ENCODE measurements around the gene WDR27.

The WDR27 gene

GRCh38 chr6:169701954-169702839, at the start of gene WDR27, which contains the start of gene C6orf120:
TSS of gene WDR27 (minus strand) at chr6:169702029. CDS start at chr6:169689005, 13,024 bp downstream.
TSS of gene C6orf120 (plus strand) at chr6:169702126. CDS start at chr6:169702460, 334 bp downstream.
- peak; percentile 97 for DNase-seq (ENCODE audit: low spot score)

DNA sequence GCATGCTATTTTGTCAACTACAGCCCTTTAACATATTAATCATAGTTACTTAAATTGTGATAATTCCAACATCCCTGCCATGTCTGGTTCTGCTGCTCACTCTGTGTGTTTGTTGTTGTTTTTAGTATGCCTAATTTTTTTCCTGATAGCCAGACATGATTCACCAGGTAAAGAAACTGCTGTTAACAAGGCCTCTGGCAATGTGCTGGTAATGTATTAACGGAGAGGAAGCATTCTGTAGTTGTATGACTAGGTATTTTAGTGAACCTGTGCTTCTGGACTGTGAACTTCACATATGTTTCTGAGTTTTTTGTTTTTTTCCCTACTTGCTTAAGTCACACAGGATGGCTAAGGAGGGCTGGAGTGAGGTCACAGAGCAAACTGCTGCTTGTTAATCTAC, 44.7 kb upstream of the WDR27 start:
- DNase-seq (ENCODE audit: low spot score) = no peak

- DNase-seq (ENCODE audit: low spot score) = no peak
Observed at GRCh38 chr6:169745405-169745804, 43.6 kb upstream of the WDR27 start.

DNA sequence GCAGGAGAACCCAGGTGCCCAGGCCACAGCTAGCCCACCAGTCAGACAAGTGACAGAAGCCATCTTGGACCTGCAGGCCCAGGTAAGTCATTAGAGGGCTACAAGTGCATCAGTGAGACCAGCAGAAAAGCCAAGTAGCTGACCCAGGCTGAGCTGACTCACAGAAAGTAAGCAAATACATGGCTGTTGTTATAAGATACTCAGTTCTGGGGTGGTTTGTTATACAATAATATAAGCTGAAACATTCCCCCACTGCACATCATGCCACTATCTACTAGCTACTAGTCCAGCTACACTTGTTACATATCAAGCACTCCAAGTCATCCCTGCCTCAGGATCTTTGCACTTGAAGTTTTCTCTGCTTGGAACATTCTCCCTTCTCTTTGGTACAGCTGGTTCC, 39.5 kb upstream of the WDR27 start:
- no peak for DNase-seq (ENCODE audit: low spot score)

DNA sequence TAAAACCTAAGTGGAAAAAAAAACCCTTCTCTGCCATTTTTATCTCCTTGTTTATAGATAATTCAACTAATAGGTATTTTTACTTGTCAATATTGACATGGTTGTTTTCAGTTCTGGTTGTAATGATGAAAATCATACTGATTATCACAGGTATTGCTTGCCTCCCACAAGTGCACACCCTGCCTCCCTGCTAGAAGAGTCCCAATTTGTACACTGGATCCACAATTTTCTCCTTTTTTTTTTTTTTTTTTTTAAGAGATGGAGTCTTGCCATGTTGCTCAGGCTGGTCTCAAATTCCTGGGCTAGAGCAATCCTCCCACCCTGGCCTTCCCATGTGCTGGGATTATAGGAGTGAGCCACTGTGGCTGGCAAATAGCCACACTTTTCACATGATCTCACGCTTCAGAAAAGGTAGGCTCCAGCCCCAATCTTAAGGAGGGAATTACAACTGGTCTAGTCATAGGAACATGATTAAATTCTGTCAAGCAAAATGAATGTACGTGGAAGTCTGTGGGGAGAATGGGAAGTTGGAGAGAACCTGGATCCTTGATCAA, 37.2 kb upstream of the WDR27 start:
- no peak for DNase-seq (ENCODE audit: low spot score)

DNA sequence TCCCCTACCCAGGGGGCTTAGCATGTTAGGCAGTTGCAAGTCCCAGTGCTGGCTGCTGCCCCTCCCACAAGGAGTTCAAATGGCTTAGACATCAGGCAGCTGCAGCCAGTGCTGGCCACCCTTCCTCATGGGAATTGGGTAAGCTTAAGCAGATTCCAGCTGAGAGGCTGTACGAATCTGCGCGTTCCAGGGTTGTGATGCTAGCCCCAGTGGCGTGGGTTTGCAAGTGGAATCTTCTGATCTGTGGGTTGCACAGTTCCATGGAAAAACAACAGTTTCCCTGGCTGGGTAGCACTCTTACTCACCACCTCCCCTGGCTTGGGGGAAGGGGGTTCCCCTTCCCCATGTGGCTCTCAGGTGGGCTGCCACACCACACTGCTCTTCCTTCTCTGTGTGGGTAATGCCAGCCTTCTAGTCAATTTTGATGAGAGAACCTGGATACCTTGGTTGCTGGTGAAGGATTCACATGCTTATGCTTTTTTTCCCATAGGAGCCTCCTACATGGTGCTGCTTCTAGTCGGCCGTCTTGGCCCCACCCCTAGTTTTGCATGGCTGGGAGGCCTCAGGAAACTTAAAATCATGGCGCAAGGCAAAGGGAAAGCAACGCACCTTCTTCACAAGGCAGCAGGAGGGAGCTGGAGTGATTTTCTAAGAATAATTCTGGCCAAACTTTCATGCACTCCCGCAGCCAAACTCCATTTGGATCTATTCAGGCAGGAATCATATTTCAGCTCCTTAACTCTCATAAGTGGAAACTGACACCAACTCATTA, 36.6 kb upstream of the WDR27 start:
- DNase-seq (ENCODE audit: low spot score) = no peak

- DNase-seq (ENCODE audit: low spot score) = no peak
Observed at GRCh38 chr6:169729961-169730360, 28.1 kb upstream of the WDR27 start.

- no peak for DNase-seq (ENCODE audit: low spot score)
Observed at GRCh38 chr6:169726963-169727362, 25.1 kb upstream of the WDR27 start.

DNA sequence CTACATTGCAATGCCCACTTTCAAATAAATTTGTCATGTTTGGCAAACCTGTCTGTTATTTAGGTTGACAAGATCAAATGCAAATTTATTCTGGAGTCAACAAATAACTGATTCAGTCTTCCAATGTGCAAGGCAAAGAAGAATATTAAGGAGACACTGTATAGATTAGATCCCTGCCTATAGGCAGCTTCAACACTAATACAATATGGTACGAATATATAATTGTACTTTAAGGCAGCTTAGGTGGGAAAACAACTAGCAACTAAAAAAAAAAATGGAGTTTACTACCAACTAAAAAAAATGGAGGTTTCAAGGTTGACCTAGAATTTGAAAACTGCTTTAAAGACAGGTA, 24.2 kb upstream of the WDR27 start:
- DNase-seq (ENCODE audit: low spot score) = no peak

DNA sequence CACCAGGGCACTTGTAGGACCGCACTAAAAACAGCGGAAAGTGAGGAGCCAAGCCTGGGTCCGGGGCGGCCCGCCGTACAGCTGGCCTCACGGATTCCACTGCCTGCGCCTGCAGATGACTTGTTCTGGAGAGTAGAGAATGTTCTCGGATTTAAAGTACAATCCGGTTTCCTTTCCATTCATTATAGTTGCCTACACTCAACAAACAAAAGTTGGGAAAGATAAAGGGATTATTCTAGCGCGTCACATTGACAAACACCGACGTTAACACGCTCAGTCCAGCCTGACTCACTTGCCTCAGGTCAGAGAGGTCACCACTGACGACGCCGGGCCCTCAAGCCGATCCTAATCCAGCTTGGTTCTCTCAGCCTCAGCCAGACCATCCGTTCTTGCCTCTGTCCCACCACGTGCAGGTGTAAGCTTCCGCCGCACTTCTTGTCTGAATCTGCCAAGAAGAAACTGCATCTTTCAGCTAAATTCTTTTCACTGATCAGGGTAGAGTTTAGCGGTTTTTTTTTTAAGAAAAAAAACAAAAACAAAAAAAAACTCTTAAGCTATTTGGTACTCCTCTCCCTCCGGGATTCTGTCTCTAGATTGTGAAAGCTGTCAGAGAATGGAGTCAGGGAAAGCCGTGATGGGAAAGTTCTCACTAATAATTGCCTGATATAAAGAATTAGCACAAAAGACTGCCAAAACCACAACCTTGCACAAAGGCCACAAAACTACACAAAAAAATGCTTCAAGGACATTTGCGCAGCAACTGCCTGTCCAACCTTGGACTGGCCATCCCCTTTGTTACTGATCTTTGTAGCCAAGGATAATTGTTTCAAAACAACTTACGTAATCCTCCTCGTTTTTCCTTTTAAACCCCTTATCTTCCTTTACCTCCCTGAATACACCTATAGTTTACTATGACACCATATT, 23.6 kb upstream of the WDR27 start:
- DNase-seq (ENCODE audit: low spot score) = peak; percentile 76

DNA sequence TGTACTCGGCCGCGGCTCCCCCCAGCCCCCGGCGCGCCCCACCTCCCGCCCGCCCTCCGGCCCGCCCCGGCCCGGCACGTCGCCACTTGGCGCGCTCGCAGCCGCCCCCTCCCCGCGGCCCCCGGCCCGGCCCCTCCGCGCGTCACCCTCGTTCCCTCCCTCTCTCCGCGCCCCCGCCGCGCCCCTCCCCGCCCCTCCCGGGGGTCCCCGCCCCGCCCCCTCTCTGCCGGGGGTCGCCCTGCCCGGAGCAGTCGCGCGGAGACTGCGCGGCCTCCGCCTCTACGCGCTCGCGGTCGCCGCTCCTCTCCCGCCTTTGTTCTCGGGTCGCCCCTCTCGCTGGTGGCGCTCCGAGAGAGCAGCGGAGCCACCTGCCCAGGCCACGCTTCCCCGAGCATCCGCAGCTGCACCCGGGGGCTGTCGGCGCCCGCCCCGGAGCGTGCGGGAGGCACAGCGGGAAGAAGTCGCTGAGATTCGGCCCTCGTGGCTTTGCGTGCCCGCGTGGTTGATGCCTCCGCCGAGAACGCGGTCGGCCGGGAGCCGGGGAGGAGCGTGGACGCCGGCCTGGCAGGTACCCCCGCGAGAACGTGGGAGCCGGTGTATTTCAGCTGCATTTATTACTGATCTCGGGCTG, 22.8 kb upstream of the WDR27 start, which contains the start of gene PHF10:
TSS of gene PHF10 (minus strand) at position 7 of the 631 bp plus-strand sequence. CDS start 569 bp downstream, outside the sequence.
- peak; percentile 76 for DNase-seq (ENCODE audit: low spot score)

DNA sequence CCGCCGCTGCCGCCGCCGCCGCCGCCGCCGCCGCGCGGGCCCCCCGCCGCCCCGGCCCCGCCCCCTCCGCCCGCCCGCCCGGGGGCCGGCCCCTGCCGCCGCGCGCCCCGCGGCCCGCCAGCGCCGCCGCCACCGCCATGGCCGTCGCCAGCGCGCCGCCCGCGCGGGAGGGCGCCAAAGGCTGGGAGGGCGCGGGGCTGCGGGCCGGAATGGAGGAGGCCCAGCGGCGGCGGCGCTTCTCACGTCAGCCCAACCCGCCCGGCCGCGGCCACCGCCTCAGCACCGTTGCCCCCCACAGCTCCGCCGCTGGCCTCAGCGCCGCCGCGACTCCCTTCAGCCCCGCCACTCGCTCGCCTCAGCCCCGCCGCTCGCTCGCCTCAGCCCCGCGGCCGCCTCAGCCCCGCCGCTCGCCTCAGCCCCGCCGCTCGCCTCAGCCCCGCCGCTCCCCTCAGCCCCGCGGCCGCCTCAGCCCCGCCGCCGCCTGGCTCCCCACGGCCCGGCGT, 22.2 kb upstream of the WDR27 start:
- DNase-seq (ENCODE audit: low spot score) = peak; percentile 39

- peak; percentile 37 for DNase-seq (ENCODE audit: low spot score)
Observed at GRCh38 chr6:169723200-169723909, 21.5 kb upstream of the WDR27 start.

DNA sequence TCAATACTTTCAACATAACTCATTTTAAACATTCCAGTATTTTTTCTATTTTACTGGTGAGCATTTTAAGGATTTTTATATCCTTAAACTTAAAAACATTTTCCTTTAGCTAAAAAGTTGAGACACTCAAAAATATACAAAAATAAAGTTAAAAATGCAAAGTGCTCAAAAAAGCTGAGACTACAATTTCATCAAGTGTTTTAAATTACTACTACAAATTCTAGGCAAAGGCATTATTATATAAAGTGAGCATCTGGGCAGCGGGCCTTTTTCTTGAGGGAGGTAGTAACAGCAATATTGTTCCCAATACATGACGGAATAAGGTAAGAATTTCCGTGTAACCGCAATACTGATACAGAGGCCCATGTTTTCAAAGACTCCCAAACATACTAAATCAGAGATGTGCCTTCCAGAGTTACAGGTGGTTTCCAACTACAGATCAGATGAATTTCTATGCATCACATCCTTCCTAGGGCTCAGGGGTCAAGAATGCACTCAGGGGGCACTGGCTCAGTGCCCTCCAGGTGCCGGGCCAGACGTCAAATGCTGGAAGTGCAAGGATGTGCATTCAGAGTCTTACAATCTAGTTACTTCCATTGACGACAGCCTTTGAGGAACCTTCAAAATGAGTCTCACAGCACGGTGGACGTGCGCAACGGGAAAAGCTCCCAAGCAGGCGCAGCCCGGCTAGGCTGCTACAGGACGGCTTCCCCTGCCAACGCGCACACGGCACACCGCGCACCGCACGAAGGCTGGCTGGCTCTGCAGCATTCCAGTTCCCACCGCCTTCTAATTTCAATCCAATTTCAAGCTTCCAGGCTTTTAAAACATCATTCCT, 20.8 kb upstream of the WDR27 start:
- peak; percentile 55 for DNase-seq (ENCODE audit: low spot score)

DNA sequence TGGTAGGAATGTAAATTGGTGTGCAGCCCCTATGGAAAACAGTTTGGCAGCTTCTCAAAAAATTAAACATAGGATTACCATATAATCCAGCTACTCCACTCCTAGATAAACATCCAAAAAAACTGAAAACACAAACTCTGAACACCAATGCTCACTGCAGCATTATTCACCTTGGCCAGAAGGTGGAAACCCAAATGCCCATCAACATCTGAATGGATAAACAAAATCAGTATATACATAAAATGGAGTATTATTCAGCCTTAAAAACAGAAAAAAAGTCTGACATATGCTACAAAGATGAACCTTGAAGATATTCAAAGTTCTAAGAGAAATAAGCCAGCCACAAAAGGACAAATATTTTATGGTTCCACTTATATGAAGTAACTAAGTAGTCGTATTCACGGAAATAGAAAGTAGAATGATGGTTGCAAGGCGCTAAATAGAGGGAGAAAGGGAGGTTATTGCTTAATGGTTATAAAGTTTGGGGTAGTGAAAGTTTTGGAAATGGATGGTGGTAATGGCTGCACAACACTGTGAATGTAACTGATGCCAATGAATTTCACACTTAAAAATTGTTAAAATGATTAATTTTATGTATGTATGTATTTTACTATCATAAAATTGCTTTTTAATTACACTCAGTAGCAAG, 18.5 kb upstream of the WDR27 start:
- DNase-seq (ENCODE audit: low spot score) = no peak

- no peak for DNase-seq (ENCODE audit: low spot score)
Observed at GRCh38 chr6:169719117-169719516, 17.3 kb upstream of the WDR27 start.

GRCh38 chr6:169714595-169714994, 12.8 kb upstream of the WDR27 start:
- no peak for DNase-seq (ENCODE audit: low spot score)

- no peak for DNase-seq (ENCODE audit: low spot score)
Observed at GRCh38 chr6:169714178-169714577, 12.3 kb upstream of the WDR27 start.

DNA sequence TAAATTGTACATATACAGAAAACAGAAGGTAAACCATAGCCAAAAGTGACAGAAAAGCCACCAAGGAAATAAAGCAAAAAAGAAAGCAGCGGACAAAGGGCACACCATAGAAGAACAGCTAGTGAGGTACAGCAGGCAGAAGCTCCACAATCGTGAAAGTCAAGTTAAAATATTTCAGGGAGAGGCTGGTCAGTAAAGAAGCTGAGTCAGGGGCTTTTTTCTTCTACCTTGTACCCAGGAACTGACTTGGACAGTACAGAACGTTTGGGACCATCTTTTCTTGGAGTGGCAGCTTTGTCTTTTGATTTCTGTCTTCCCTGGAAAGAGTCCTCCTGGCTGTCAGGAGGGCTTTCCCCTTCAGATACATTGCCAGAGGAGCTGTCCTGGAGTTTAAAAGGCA, 8.2 kb upstream of the WDR27 start:
- DNase-seq (ENCODE audit: low spot score) = no peak
